Measurements from ENCODE around the gene MR1. TPM values are rescaled to one million over a fixed set of nuclear protein-coding genes. Genes with fewer than 3 reads are reported as not detected.

The MR1 gene
- total and polyA plus RNA-seq, 9 of the 15 experiments (the other 6 are each of a cell fraction or from before 2014, with no cell fraction given) = 9.7 to 21.7 (median 15.6) TPM

DNA sequence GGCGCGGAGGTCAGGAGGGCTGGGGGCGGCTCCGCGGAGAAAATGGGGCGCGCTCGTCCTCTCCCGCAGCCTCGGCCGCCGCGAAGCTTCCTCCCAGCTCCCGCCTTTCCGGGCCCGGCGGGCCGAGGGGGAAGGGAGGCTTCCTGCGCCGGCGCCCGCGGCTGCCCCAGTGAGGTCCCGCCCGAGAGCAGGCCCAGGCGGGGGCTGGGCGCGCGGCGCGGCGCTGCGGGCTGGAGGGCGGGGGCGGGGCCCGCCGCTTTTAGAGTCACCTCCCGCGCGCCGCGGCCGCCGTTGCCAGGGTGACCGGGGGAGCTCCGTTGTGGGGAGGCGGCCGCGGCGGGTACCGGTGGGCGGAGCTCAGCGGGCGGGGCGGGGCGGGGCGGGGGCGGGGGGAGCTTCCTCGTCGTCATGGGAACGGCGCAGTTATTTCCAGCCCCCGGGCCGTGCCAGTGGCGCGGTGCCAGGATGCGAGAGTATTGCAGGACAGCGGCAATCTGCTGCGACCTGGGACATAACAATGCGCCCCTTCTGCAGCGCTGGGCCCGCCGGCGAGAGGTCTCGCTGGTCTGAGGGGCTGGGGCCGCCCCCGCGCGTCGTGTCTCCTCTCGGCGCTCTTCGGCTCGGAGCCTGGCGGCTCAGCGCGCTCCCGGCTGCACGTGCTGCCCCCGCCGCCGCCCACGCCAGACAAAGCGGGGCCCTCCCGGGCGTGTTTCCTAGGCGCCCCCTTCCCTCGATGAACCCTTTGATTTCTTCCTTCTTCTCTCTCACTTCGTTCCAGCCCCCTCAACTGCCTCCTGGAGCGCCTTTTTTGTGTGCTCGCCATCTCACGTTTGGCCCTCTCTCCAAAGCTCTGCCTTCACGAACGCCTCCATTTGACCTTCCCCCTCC, 71.6 kb downstream of the MR1 start (continued):
- TF ChIP-seq, protein P1, sequence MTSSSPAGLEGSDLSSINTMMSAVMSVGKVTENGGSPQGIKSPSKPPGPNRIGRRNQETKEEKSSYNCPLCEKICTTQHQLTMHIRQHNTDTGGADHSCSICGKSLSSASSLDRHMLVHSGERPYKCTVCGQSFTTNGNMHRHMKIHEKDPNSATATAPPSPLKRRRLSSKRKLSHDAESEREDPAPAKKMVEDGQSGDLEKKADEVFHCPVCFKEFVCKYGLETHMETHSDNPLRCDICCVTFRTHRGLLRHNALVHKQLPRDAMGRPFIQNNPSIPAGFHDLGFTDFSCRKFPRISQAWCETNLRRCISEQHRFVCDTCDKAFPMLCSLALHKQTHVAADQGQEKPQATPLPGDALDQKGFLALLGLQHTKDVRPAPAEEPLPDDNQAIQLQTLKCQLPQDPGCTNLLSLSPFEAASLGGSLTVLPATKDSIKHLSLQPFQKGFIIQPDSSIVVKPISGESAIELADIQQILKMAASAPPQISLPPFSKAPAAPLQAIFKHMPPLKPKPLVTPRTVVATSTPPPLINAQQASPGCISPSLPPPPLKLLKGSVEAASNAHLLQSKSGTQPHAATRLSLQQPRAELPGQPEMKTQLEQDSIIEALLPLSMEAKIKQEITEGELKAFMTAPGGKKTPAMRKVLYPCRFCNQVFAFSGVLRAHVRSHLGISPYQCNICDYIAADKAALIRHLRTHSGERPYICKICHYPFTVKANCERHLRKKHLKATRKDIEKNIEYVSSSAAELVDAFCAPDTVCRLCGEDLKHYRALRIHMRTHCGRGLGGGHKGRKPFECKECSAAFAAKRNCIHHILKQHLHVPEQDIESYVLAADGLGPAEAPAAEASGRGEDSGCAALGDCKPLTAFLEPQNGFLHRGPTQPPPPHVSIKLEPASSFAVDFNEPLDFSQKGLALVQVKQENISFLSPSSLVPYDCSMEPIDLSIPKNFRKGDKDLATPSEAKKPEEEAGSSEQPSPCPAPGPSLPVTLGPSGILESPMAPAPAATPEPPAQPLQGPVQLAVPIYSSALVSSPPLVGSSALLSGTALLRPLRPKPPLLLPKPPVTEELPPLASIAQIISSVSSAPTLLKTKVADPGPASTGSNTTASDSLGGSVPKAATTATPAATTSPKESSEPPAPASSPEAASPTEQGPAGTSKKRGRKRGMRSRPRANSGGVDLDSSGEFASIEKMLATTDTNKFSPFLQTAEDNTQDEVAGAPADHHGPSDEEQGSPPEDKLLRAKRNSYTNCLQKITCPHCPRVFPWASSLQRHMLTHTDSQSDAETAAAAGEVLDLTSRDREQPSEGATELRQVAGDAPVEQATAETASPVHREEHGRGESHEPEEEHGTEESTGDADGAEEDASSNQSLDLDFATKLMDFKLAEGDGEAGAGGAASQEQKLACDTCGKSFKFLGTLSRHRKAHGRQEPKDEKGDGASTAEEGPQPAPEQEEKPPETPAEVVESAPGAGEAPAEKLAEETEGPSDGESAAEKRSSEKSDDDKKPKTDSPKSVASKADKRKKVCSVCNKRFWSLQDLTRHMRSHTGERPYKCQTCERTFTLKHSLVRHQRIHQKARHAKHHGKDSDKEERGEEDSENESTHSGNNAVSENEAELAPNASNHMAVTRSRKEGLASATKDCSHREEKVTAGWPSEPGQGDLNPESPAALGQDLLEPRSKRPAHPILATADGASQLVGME (CRISPR knock-in tag; IDR thresholded peaks at IDR 0.05) = peak; percentile 60; the same call in 1 of the 2 replicates
- peak; percentile 64 for TF ChIP-seq KDM5B (IDR thresholded peaks at IDR 0.05; ENCODE audit: insufficient replicate concordance, low read depth, low read length)
- peak; percentile 81 to 92; a peak in 3 of 4 replicates for TF ChIP-seq MAZ (CRISPR knock-in tag; conservative IDR thresholded peaks at IDR 0.05 in 1 of 2, IDR thresholded peaks at IDR 0.05 in 1 of 2)
- peak; percentile 55; the same call in 1 of the 2 replicates for TF ChIP-seq CREM (IDR thresholded peaks at IDR 0.05; ENCODE audit: low read depth)
- TF ChIP-seq TRIM28 (IDR thresholded peaks at IDR 0.05) = no peak
- no peak for TF ChIP-seq CHD2 (IDR thresholded peaks at IDR 0.05; ENCODE audit: low read depth, low read length)
- TF ChIP-seq, protein P2, sequence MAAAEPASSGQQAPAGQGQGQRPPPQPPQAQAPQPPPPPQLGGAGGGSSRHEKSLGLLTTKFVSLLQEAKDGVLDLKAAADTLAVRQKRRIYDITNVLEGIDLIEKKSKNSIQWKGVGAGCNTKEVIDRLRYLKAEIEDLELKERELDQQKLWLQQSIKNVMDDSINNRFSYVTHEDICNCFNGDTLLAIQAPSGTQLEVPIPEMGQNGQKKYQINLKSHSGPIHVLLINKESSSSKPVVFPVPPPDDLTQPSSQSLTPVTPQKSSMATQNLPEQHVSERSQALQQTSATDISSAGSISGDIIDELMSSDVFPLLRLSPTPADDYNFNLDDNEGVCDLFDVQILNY (CRISPR knock-in tag; IDR thresholded peaks at IDR 0.05) = 0 out of 2 replicates have a peak, but pooled peaks have one; percentile 11
- TF ChIP-seq POLR2A (conservative IDR thresholded peaks at IDR 0.05) = peak; percentile 81
- peak; percentile 85 for TF ChIP-seq MXI1 (IDR thresholded peaks at IDR 0.05; ENCODE audit: low read depth, low read length)
- 0 out of 2 replicates have a peak, but pooled peaks have one; percentile 21 for TF ChIP-seq HNRNPL (IDR thresholded peaks at IDR 0.05; ENCODE audit: low read depth, low read length)
- TF ChIP-seq, protein P3, sequence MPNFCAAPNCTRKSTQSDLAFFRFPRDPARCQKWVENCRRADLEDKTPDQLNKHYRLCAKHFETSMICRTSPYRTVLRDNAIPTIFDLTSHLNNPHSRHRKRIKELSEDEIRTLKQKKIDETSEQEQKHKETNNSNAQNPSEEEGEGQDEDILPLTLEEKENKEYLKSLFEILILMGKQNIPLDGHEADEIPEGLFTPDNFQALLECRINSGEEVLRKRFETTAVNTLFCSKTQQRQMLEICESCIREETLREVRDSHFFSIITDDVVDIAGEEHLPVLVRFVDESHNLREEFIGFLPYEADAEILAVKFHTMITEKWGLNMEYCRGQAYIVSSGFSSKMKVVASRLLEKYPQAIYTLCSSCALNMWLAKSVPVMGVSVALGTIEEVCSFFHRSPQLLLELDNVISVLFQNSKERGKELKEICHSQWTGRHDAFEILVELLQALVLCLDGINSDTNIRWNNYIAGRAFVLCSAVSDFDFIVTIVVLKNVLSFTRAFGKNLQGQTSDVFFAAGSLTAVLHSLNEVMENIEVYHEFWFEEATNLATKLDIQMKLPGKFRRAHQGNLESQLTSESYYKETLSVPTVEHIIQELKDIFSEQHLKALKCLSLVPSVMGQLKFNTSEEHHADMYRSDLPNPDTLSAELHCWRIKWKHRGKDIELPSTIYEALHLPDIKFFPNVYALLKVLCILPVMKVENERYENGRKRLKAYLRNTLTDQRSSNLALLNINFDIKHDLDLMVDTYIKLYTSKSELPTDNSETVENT (CRISPR knock-in tag; IDR thresholded peaks at IDR 0.05) = peak; percentile 89
- 0 out of 2 replicates have a peak, but pooled peaks have one; percentile 52 for TF ChIP-seq ZBTB1 (CRISPR knock-in tag; IDR thresholded peaks at IDR 0.05; ENCODE audit: borderline replicate concordance, low read depth)
- TF ChIP-seq, protein P4, sequence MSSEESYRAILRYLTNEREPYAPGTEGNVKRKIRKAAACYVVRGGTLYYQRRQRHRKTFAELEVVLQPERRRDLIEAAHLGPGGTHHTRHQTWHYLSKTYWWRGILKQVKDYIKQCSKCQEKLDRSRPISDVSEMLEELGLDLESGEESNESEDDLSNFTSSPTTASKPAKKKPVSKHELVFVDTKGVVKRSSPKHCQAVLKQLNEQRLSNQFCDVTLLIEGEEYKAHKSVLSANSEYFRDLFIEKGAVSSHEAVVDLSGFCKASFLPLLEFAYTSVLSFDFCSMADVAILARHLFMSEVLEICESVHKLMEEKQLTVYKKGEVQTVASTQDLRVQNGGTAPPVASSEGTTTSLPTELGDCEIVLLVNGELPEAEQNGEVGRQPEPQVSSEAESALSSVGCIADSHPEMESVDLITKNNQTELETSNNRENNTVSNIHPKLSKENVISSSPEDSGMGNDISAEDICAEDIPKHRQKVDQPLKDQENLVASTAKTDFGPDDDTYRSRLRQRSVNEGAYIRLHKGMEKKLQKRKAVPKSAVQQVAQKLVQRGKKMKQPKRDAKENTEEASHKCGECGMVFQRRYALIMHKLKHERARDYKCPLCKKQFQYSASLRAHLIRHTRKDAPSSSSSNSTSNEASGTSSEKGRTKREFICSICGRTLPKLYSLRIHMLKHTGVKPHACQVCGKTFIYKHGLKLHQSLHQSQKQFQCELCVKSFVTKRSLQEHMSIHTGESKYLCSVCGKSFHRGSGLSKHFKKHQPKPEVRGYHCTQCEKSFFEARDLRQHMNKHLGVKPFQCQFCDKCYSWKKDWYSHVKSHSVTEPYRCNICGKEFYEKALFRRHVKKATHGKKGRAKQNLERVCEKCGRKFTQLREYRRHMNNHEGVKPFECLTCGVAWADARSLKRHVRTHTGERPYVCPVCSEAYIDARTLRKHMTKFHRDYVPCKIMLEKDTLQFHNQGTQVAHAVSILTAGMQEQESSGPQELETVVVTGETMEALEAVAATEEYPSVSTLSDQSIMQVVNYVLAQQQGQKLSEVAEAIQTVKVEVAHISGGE (CRISPR knock-in tag; IDR thresholded peaks at IDR 0.05) = peak in 1 of 3 experiments; percentile 22; a peak in 2 of 6 replicates
